Thymus (tissue), 11 donors: ENCODE results near the gene CHAC2. TPM values are rescaled to one million over a fixed set of nuclear protein-coding genes. Genes with fewer than 3 reads are reported as not detected.
"Not testable (repeated sequence)": the region's sequence is repeated elsewhere in the genome, so short reads cannot be mapped to it uniquely, and the experiment has no call there.

Experiments
- DNase-seq, 9 donors: peaks; one replicate each; pipeline ENCODE4 v3.0.0-alpha.2; 2013; ENCODE audit warnings: low spot score in 9 of 9, low read depth in 6 of 9, missing footprints in 1 of 9
- H3K27ac ChIP-seq, 2 donors: one replicate each; pipeline ENCODE4 v1.5.1; 2013; ENCODE audit warnings: control low read depth in 1 of 2, low read depth in 1 of 2, low read length in 1 of 2, mild to moderate bottlenecking in 1 of 2, moderate library complexity in 1 of 2
- H3K27me3 ChIP-seq, 2 donors: one replicate each; pipeline ENCODE4 v1.5.1; 2013; ENCODE audit warnings: low read length in 1 of 2; ENCODE audit not compliant: control insufficient read depth in 2 of 2, insufficient read depth in 1 of 2
- H3K36me3 ChIP-seq, 2 donors: one replicate each; pipeline ENCODE4 v1.5.1; 2013; ENCODE audit warnings: low read length in 1 of 2, mild to moderate bottlenecking in 1 of 2, moderate library complexity in 1 of 2; ENCODE audit not compliant: control insufficient read depth in 2 of 2, insufficient read depth in 2 of 2
- H3K4me1 ChIP-seq, 2 donors: one replicate each; pipeline ENCODE4 v1.5.1; 2013; ENCODE audit warnings: low read length in 2 of 2; ENCODE audit not compliant: control insufficient read depth in 2 of 2, insufficient read depth in 2 of 2
- H3K4me3 ChIP-seq, 2 donors: one replicate each; pipeline ENCODE4 v1.5.1; 2013; ENCODE audit warnings: low read length in 2 of 2, control low read depth in 1 of 2, mild to moderate bottlenecking in 1 of 2
- H3K9me3 ChIP-seq, 2 donors: one replicate each; pipeline ENCODE4 v1.5.1; 2013; ENCODE audit warnings: low read length in 1 of 2, mild to moderate bottlenecking in 1 of 2; ENCODE audit not compliant: control insufficient read depth in 2 of 2, insufficient read depth in 1 of 2
- WGBS: extraction: QIAGEN DNeasy Blood & Tissue Kit; methylation state at CpG from one replicate; pipeline ENCODE4 v1.1.7; 2013; 5-methylcytosine and 5-hydroxymethylcytosine counted together
- polyA plus RNA-seq: library from polyadenylated mRNA; stranded (reverse); fragments of 200-250 nt; gene quantifications from one replicate; pipeline ENCODE4 v1.2.3, GENCODE V29; 2013
- total RNA-seq: library from RNA; stranded (reverse); fragments of 120-200 nt; gene quantifications from one replicate; pipeline ENCODE4 v1.2.4, GENCODE V29; 2013
- donor health status: healthy.

CHAC2 gene
- total and polyA plus RNA-seq, 2 donors, result 3.7 to 8.1 TPM

- no peaks in the 10 kb centered on the region for H3K9me3 ChIP-seq
- DNase-seq, result peak in 1 of 9 donors; percentile 4
- no peak overlapping the region for H3K4me3 ChIP-seq
- H3K4me1 ChIP-seq, result no peaks in the 10 kb centered on the region
- H3K27ac ChIP-seq, result no peak overlapping the region
- peaks cover 5 to 7% of the 10 kb centered on the region in 2 donors for H3K36me3 ChIP-seq
- H3K27me3 ChIP-seq, result no peaks in the 10 kb centered on the region
Measured at GRCh38 chr2:53740170-53740569, 27.4 kb upstream of the CHAC2 start.

- H3K9me3 ChIP-seq, result no peaks in the 10 kb centered on the region
- DNase-seq, result no peak
- H3K27ac ChIP-seq, result no peak overlapping the region
- no peak overlapping the region for H3K4me3 ChIP-seq
- H3K27me3 ChIP-seq, result no peaks in the 10 kb centered on the region
- 97% methylated on average over 2 of the region's 2 CpGs for WGBS
- peaks cover 0 to 27% of the 10 kb centered on the region in 2 donors for H3K36me3 ChIP-seq
- H3K4me1 ChIP-seq, result no peaks in the 10 kb centered on the region
Measured at GRCh38 chr2:53744395-53745065, 23.1 kb upstream of the CHAC2 start.

GRCh38 chr2:53750041-53750768, 17.4 kb upstream of the CHAC2 start:
- 95% methylated on average over 4 of the region's 4 CpGs for WGBS

GRCh38 chr2:53751728-53752127, 15.9 kb upstream of the CHAC2 start:
- peaks cover 6 to 39% of the 10 kb centered on the region in 2 donors for H3K36me3 ChIP-seq
- no peak for DNase-seq
- H3K9me3 ChIP-seq, result no peaks in the 10 kb centered on the region
- no peaks in the 10 kb centered on the region for H3K27me3 ChIP-seq
- H3K4me1 ChIP-seq, result no peaks in the 10 kb centered on the region
- H3K4me3 ChIP-seq, result no peak overlapping the region
- WGBS, result 92% methylated on average over 1 of the region's 1 CpG
- H3K27ac ChIP-seq, result no peak overlapping the region

More at GRCh38 chr2:53750041-53750768, 17.4 kb upstream of the CHAC2 start:
- H3K9me3 ChIP-seq, result no peaks in the 10 kb centered on the region
- no peak for DNase-seq
- H3K36me3 ChIP-seq, result peaks cover 0 to 38% of the 10 kb centered on the region in 2 donors
- no peak overlapping the region for H3K27ac ChIP-seq
- no peaks in the 10 kb centered on the region for H3K27me3 ChIP-seq
- H3K4me1 ChIP-seq, result no peaks in the 10 kb centered on the region
- no peak overlapping the region for H3K4me3 ChIP-seq

GRCh38 chr2:53752385-53752784, 15.2 kb upstream of the CHAC2 start:
- WGBS, result 98% methylated on average over 4 of the region's 4 CpGs
- H3K4me3 ChIP-seq, result no peak overlapping the region
- no peaks in the 10 kb centered on the region for H3K4me1 ChIP-seq
- H3K36me3 ChIP-seq, result peaks cover 7 to 37% of the 10 kb centered on the region in 2 donors
- DNase-seq, result no peak
- H3K9me3 ChIP-seq, result no peaks in the 10 kb centered on the region
- H3K27ac ChIP-seq, result no peak overlapping the region
- no peaks in the 10 kb centered on the region for H3K27me3 ChIP-seq

GRCh38 chr2:53753041-53753440, 14.6 kb upstream of the CHAC2 start:
- H3K36me3 ChIP-seq, result peaks cover 7 to 32% of the 10 kb centered on the region in 2 donors
- DNase-seq, result no peak
- H3K27ac ChIP-seq, result no peak overlapping the region

GRCh38 chr2:53755121-53755520, 12.5 kb upstream of the CHAC2 start:
- H3K27ac ChIP-seq, result no peak overlapping the region
- H3K9me3 ChIP-seq, result no peaks in the 10 kb centered on the region
- WGBS, result 96% methylated on average over 2 of the region's 2 CpGs
- no peaks in the 10 kb centered on the region for H3K4me1 ChIP-seq
- no peaks in the 10 kb centered on the region for H3K27me3 ChIP-seq
- no peak for DNase-seq
- no peak overlapping the region for H3K4me3 ChIP-seq
- peaks cover 12 to 25% of the 10 kb centered on the region in 2 donors for H3K36me3 ChIP-seq

More at GRCh38 chr2:53753041-53753440, 14.6 kb upstream of the CHAC2 start:
- Histone ChIP-seq H3K4me3 (no peak overlapping the region), H3K9me3 (no peaks in the 10 kb centered on the region), H3K27me3 (no peaks in the 10 kb centered on the region), H3K4me1 (no peaks in the 10 kb centered on the region)

GRCh38 chr2:53756644-53757043, 11.0 kb upstream of the CHAC2 start:
- H3K4me1 ChIP-seq, result no peaks in the 10 kb centered on the region
- no peak overlapping the region for H3K27ac ChIP-seq
- peaks cover 20 to 23% of the 10 kb centered on the region in 2 donors for H3K36me3 ChIP-seq
- no peaks in the 10 kb centered on the region for H3K9me3 ChIP-seq
- WGBS, result 98% methylated on average over 15 of the region's 15 CpGs
- H3K4me3 ChIP-seq, result no peak overlapping the region
- no peak for DNase-seq
- H3K27me3 ChIP-seq, result no peaks in the 10 kb centered on the region

- H3K36me3 ChIP-seq, result peaks cover 20 to 23% of the 10 kb centered on the region in 2 donors
- WGBS, result 99% methylated on average over 14 of the region's 14 CpGs
Measured at GRCh38 chr2:53757206-53757605, 10.4 kb upstream of the CHAC2 start.

More at GRCh38 chr2:53757206-53757605, 10.4 kb upstream of the CHAC2 start:
- not testable (repeated sequence) for H3K9me3 ChIP-seq, H3K4me1 ChIP-seq, H3K27ac ChIP-seq, H3K4me3 ChIP-seq, DNase-seq, H3K27me3 ChIP-seq
